Neural crest cell (in vitro differentiated cells): ENCODE measurements around the gene SLC6A13. TPM values are rescaled to one million over a fixed set of nuclear protein-coding genes. Genes with fewer than 3 reads are reported as not detected.

Experiments used
- DNase-seq: peaks from one replicate; pipeline ENCODE4 v3.0.0; 2021; ENCODE audit warnings: low read depth, mixed read lengths, low spot score
- H3K27ac Mint-ChIP-seq: one replicate; pipeline ENCODE4 v1.8.0; 2021; ENCODE audit warnings: mild to moderate bottlenecking, mixed read lengths; ENCODE audit not compliant: unreplicated experiment
- H3K27me3 Mint-ChIP-seq: 2 replicates; pipeline ENCODE4 v1.8.0; 2021; ENCODE audit warnings: low read depth, mild to moderate bottlenecking, mixed read lengths
- H3K36me3 Mint-ChIP-seq: 2 replicates; pipeline ENCODE4 v1.8.0; 2021; ENCODE audit warnings: low read depth, mild to moderate bottlenecking, mixed read lengths
- H3K4me1 Mint-ChIP-seq: 2 replicates; pipeline ENCODE4 v1.8.0; 2021; ENCODE audit warnings: mixed read lengths
- H3K4me3 Mint-ChIP-seq: one replicate; pipeline ENCODE4 v1.8.0; 2021; ENCODE audit warnings: mild to moderate bottlenecking, mixed read lengths
- H3K9me3 Mint-ChIP-seq: 2 replicates; pipeline ENCODE4 v1.8.0; 2021; ENCODE audit warnings: mixed read lengths
- CTCF ChIP-seq: fragments of 200-600 bp; sonication (generic); conservative IDR thresholded peaks from 2 replicates; pipeline ENCODE4 v1.5.0; 2021; ENCODE audit warnings: antibody characterized with exemption, mild to moderate bottlenecking
- total RNA-seq: library from RNA; stranded (reverse); gene quantifications from 2 replicates; pipeline ENCODE4 v1.2.1, GENCODE V29; 2021

SLC6A13 gene
- total RNA-seq, 1 donor from 2014 or later, result 0.30 TPM

GRCh38 chr12:207804-208203 lies 54.8 kb downstream of the SLC6A13 start:
- no peak for TF ChIP-seq CTCF
- H3K4me1 Mint-ChIP-seq, result peaks cover 3% of the 10 kb centered on the region
- no peaks in the 10 kb centered on the region for H3K36me3 Mint-ChIP-seq
- H3K27me3 Mint-ChIP-seq, result peaks cover 48% of the 10 kb centered on the region
- no peak overlapping the region for H3K4me3 Mint-ChIP-seq
- DNase-seq, result no peak
- H3K9me3 Mint-ChIP-seq, result no peaks in the 10 kb centered on the region
- H3K27ac Mint-ChIP-seq, result no peak overlapping the region

DNA sequence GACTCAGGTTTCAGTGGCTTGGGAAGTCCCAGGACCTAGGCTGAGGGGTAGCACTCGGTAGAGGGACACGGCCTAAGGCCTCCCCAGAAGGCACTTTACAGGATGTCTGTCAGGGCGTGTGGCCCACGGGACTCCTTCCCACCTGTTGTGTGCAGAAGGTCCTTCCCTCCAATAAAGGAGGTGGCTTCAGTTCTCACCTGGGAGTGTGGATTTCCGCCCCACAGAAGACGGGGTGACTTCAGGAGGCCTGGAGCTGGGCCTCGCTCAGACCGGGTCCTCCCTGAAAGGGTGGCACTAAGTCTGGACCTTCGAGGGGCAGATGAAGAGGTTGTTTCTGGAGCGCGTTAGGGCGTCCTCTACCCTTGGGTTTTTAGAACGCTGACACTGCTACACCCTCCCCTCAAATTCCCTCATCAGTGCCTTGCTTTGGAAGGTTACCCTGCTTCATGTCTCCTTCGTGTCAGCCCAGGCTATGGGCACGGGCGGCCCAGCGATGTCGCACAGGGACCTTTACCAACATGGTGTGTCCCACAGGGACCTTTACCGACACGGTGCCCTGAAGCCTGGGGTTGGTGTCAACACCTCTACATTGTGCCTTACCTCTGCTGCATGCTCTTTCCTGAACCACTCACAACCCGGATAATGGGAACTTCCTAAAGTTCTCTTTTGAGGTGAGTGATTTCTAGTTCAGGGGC lies 55.7 kb downstream of the SLC6A13 start:
- Mint-ChIP-seq H3K27me3 (peaks cover 53% of the 10 kb centered on the region), H3K9me3 (no peaks in the 10 kb centered on the region), H3K27ac (no peak overlapping the region), H3K4me3 (peak overlapping the region; percentile 19), H3K4me1 (peaks cover 3% of the 10 kb centered on the region), H3K36me3 (no peaks in the 10 kb centered on the region)
- TF ChIP-seq CTCF, result no peak
- no peak for DNase-seq

- peaks cover 60% of the 10 kb centered on the region for H3K27me3 Mint-ChIP-seq
These were observed 57.6 kb downstream of the SLC6A13 start for GRCh38 chr12:205026-205425.

DNA sequence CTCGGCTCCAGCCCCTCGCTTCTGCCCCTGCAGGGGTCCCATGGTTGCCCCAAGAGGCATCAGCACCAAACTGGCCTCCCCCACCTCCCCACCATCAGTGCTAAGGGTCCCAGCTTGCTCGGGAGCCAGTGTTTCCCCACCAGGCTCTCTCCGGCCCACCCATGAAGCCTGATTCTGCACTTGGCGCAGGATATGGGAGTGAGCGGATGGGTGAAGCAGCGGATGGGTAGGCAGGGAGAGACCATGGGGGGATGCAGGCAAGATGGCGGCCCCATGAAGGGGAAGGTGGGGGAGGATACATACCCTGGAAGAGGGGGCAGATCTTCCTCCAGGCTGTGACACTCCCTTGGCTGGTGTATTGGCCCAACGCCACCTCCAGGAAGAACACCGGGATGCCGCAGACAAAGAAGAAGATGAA lies 58.4 kb downstream of the SLC6A13 start:
- peak overlapping the region; percentile 79 for H3K4me3 Mint-ChIP-seq
- TF ChIP-seq CTCF, result no peak
- H3K36me3 Mint-ChIP-seq, result no peaks in the 10 kb centered on the region
- no peak for DNase-seq
- H3K27ac Mint-ChIP-seq, result no peak overlapping the region
- H3K27me3 Mint-ChIP-seq, result peaks cover 66% of the 10 kb centered on the region
- no peaks in the 10 kb centered on the region for H3K9me3 Mint-ChIP-seq
- peaks cover 9% of the 10 kb centered on the region for H3K4me1 Mint-ChIP-seq

More at GRCh38 chr12:205026-205425, 57.6 kb downstream of the SLC6A13 start:
- no peaks in the 10 kb centered on the region for H3K9me3 Mint-ChIP-seq
- no peak for TF ChIP-seq CTCF
- peaks cover 3% of the 10 kb centered on the region for H3K4me1 Mint-ChIP-seq
- H3K4me3 Mint-ChIP-seq, result peak overlapping the region; percentile 62
- no peaks in the 10 kb centered on the region for H3K36me3 Mint-ChIP-seq
- no peak for DNase-seq
- H3K27ac Mint-ChIP-seq, result no peak overlapping the region

GRCh38 chr12:203462-204260 lies 59.0 kb downstream of the SLC6A13 start:
- H3K27me3 Mint-ChIP-seq, result peaks cover 65% of the 10 kb centered on the region
- peaks cover 9% of the 10 kb centered on the region for H3K4me1 Mint-ChIP-seq
- TF ChIP-seq CTCF, result peak; percentile 56
- no peaks in the 10 kb centered on the region for H3K36me3 Mint-ChIP-seq
- H3K27ac Mint-ChIP-seq, result no peak overlapping the region
- peak overlapping the region; percentile 79 for H3K4me3 Mint-ChIP-seq
- DNase-seq, result peak; percentile 59
- H3K9me3 Mint-ChIP-seq, result no peaks in the 10 kb centered on the region
